IPS DF 4.7 (cell line): ENCODE results near the gene PSEN2.

ENCODE experiments used
- DNase-seq: peaks from one replicate; pipeline ENCODE4 v3.0.0-alpha.2; 2013; ENCODE audit warnings: low spot score; ENCODE audit errors: extremely low read depth

PSEN2 gene

GRCh38 chr1:226864311-226864710 lies 6.1 kb upstream of the PSEN2 start:
- DNase-seq: no peak

DNA sequence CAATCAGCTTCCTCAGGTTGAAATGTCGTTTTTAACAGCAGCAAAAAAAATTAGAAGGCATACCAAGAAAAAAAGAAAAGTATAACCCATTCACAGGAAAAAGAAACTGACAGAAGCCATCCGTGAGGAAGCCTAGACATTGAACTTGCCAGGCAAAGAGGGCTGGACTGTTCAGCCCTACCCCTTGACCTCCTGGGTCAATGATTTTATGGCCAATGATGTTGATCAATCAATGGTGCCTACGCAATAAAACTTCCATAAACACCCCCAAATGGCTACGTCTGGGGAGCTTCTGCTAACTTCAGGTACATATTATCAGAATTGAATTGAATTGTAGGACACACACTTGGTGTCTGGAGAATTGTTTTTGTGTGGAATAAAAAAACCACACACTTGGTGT lies 4.8 kb upstream of the PSEN2 start:
- DNase-seq: no peak

- DNase-seq: no peak
Observed at GRCh38 chr1:226867461-226868054, 2.9 kb upstream of the PSEN2 start.

DNA sequence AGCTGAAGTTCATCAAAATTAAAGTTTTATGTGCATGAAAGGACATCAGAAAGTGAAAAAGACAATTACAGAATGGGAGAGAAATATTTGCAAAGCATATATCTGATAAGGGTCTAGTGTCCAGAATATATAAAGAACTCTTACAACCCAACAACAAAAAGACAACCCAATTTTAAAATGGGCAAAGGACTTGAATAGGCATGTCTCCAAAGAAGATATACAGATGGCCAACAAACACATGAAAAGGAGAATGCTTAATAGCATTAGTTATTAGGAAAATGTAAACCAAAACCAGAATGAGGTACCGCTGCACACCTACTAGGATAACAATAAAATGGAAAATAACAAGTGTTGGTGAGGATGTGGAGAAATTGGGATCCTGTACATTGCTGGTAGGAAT lies 1.7 kb upstream of the PSEN2 start:
- DNase-seq: no peak

GRCh38 chr1:226870026-226870400 lies 403 bp upstream of the PSEN2 start:
- DNase-seq: no peak

- no peak for DNase-seq
Observed at GRCh38 chr1:226871636-226872327, 1.4 kb downstream of the PSEN2 start.

DNA sequence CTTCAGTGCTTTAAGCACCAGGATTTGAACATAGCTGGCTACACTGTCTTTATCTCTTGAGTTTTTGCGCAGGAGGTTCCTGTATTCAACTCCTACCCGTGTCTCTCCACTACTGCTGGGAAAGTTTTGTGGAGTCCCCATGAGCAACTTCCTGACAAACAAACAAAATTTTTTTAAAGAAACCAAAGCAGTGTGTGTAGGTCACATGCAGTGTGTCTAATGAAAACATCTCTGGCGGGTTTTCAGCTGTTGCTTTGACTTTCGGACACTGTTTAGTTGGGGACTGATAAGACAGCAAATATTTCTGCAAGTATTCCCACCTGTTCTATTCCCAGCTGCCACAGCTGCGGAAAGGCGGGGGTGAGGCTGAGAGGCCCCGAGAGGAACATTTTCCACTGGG lies 2.0 kb downstream of the PSEN2 start:
- DNase-seq: no peak

DNA sequence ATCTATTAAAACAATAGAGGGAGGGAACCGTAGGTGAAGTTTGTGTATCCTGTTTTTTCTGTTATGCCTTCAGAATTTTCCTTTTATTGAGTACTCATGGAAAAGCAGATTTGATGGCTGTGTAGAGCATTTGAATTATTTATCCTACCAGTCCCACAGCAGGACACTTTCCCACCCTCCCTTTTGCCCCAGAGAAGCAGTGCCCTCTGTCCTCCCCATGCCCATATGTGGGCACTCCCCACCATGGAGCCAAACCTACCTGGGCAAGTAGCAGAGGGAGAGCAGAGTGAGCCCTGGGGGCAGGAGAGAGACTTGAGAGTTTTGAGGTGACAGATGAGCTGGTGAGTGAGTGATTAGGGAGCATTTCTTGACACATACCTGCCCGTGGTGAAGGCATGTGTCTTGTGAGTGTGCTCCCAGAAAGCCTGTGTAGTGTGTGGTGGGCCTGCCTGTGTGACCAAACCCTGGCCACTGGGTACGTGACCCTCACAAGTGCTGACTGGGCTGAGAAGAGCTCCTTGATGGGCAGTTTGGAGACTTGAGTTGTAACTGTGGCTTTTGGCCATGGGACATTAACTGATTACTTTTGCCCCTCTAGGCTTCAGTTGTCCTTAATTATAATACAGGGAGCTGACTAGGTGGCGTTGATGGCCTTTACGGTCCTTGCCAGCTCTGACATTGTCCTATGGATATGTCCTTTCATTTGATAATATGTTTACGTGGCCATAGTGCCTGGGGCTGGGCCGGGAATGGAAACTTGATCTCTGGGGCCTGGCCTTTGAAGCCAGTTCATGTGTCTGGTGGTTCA lies 3.6 kb downstream of the PSEN2 start:
- DNase-seq: no peak

DNA sequence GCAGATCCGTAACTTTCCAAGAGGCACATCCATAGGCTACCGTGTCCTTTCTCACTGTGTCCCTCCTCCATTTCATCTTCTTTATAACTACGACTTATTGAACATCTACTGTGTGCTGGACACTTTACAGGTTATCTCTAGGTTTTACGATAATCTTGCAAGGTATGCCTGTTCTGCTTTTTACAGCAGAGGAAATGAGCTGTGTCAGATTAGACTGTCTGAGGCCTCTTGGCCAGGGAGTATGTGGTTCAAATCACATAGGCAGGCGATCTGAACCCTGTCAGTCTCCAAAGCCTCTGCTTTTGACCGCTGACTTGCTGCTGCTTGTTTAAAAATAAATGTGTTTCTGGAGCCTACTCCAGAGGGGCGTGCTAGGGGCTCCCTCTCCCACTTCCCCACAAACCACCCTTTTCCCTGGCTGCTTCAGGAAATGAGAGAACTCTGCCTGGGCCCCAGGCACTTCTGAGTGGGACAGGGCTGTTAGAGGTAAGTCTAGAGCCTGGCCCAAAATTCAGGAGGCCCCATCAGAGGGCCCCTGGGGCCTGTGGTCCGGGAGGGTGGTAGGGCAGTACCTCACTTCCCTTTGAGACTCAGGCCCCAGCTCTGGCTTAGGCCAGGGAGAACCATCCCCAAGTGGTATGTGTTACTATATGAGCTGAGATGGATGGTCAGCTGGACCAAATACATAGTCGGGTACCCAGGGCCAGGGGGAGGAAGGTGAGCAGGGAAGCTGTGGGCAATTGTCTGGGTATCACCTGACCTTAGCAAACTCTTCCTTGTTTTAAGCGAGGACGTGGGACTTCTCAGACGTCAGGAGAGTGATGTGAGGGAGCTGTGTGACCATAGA lies 4.4 kb downstream of the PSEN2 start:
- no peak for DNase-seq

GRCh38 chr1:226875641-226876295 lies 5.4 kb downstream of the PSEN2 start:
- DNase-seq: no peak

DNA sequence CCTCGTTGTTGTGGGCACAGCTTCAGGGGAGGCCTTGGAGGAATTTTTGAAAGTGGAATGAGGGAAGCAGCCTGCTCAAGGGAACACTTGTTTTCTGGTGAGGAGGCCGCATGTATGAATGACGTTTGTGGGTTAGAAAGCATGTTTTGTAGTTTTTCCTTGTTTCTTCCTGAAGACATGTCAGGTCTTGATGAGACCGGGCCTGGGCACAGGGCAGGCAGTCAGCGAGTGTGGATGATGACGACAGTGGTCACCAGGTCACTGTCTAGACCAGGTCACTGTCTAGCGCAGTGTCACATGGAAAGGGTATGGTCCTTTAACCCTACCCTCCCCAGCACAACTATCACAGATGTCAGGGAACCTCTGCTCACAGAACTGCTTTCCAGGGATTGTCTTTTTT lies 7.3 kb downstream of the PSEN2 start:
- DNase-seq: no peak

DNA sequence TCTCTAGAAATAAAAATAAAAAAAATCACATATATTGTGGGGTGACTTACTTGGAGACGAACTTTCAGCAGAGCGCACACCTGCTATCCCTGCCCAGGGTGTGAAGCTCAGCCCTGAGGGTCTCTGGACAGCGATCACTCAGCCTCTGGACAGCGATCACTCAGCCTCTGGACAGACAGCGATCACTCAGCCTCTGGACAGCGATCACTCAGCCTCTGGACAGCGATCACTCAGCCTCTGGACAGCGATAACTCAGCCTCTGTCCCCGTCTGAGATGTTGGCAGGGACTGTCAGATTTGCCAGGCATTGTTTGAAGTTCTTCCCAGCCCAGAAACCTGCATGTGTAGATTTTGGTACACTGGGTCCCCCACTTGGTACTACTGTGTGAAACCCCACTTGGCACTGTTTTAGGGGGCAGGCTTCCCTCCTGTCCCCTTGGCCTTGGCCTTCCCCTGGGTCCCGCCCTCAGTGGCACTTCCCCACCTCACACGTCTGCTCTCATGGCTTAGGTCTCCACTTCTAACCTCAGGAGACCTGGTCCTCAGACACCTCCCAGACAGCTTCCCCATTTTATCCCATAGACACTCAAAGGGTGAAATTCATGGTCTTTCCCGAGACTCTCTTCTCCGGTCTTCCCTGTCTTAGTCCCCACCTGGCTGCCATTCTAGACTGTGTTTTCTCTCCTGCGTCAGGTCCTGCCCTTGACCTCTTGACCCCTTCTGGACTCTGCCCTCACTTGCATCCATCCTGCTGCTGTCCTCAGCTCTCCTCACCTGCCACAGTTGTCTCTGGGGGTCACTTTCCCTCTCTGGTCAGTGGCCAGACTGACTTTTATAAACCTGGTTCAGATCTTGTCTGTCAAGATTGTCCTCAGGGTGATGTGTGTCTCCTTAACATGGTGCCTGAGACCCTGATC lies 10.2 kb downstream of the PSEN2 start:
- no peak for DNase-seq

GRCh38 chr1:226881515-226882185 lies 11.2 kb downstream of the PSEN2 start:
- DNase-seq: no peak

DNA sequence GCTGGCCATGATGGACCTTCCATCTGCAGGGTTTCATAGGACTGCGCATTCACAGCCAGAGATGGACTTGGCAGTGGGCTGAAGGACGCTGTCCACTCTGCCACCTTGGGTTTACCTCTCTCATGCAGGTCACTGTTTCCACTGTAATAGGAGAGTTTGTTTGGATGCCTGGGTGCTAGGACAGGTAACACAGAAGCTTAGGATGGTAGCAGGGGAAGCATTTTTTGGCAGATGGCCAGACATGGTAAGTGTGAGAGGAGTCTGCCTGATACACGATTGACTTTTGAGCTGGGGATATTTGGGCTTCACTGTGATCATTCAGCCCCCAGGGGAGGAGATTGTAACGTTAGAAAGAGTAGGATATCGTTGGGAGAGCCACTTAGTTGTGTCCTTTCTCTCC lies 11.8 kb downstream of the PSEN2 start:
- DNase-seq: no peak

GRCh38 chr1:226882631-226883409 lies 12.4 kb downstream of the PSEN2 start:
- no peak for DNase-seq

- DNase-seq: no peak
Observed at GRCh38 chr1:226883630-226884029, 13.2 kb downstream of the PSEN2 start.

DNA sequence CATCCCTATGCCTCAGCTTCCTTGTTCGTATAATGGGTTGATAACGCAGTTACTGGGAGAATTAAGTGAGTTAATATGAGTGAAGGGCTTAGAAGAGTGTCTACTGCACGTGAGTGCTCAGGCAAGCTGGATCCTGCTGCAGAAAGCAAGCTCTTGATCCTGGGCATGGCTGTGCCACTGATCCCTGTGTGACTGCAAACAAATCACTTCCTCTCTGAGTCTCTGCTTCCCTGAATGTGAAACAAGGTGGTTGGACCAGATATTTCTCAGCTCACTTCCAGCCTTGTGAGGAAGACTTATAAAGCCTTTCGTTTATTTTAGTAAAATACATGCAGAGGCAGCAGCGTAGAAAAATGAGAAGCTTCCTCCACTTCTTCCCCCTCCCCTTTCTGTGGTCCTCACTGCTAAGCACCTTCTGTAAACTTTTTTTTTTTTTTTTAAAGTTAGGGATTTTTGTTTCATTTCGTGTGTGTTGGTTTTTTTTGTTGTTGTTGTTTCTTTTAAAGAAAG lies 13.8 kb downstream of the PSEN2 start:
- no peak for DNase-seq

- DNase-seq: no peak
Observed at GRCh38 chr1:226884966-226885820, 14.8 kb downstream of the PSEN2 start.
